K562 (cell line): ENCODE measurements around the gene PRSS27. TPM values are rescaled to one million over a fixed set of nuclear protein-coding genes. Genes with fewer than 3 reads are reported as not detected.

ENCODE experiments used
- ATF3 ChIP-seq, 2 experiments: fragments of 450-650 bp in 1 of 2; sonication (generic) in 1 of 2; formaldehyde crosslinking in 1 of 2; IDR thresholded peaks in 1 of 2; conservative IDR thresholded peaks in 1 of 2; 2 replicates each; pipeline versions ENCODE4 v1.6.1 to v1.8.1; 2016 to 2023; ENCODE audit warnings: mild to moderate bottlenecking in 2 of 2, moderate library complexity in 2 of 2, inconsistent platforms in 1 of 2, missing genetic modification reagents in 1 of 2
- BCL6 ChIP-seq: fragments of 250-450 bp; sonication (Bioruptor Pico); IDR thresholded peaks from 2 replicates; pipeline ENCODE4 v1.4.0; 2020
- CC2D1A ChIP-seq: fragments of 450-650 bp; IDR thresholded peaks from 2 replicates; pipeline ENCODE4 v1.6.1; 2017; ENCODE audit warnings: mild to moderate bottlenecking
- CTBP1 ChIP-seq: fragments of 450-650 bp; IDR thresholded peaks from 2 replicates; pipeline ENCODE4 v1.6.1; 2016; ENCODE audit warnings: borderline replicate concordance
- E2F3 ChIP-seq: fragments of 250-450 bp; sonication (Bioruptor Pico); IDR thresholded peaks from 2 replicates; pipeline ENCODE4 v1.4.0; 2020; ENCODE audit warnings: mild to moderate bottlenecking
- EGR1 ChIP-seq: fragments of 450-650 bp; conservative IDR thresholded peaks from 2 replicates; pipeline ENCODE4 v1.6.1; 2017; ENCODE audit warnings: mild to moderate bottlenecking
- FOXP1 ChIP-seq: sonication (generic); formaldehyde crosslinking; IDR thresholded peaks from 2 replicates; pipeline ENCODE4 v1.8.0; 2022; ENCODE audit warnings: mild to moderate bottlenecking, missing genetic modification reagents
- NRF1 ChIP-seq, 2 experiments: fragments of 450-650 bp; IDR thresholded peaks in 1 of 2; conservative IDR thresholded peaks in 1 of 2; 2 replicates each; pipeline ENCODE4 v1.6.1; 2014; ENCODE audit warnings: mild to moderate bottlenecking in 2 of 2
- NUFIP1 ChIP-seq: fragments of 450-650 bp; IDR thresholded peaks from 2 replicates; pipeline ENCODE4 v1.6.1; 2018; ENCODE audit not compliant: partially characterized antibody
- PHB ChIP-seq: fragments of 250-450 bp; sonication (Bioruptor Pico); IDR thresholded peaks from 2 replicates; pipeline ENCODE4 v1.5.0; 2021
- POLR3G ChIP-seq: IDR thresholded peaks from 2 replicates; pipeline ENCODE4 v1.6.1; 2011; ENCODE audit not compliant: insufficient read length, insufficient replicate concordance; ENCODE audit errors: extremely low read depth
- RAD51 ChIP-seq: fragments of 450-650 bp; IDR thresholded peaks from 2 replicates; pipeline ENCODE4 v1.7.1; 2016; ENCODE audit warnings: low read depth, mild to moderate bottlenecking, borderline replicate concordance
- RFX5 ChIP-seq: IDR thresholded peaks from 2 replicates; pipeline ENCODE4 v1.6.1; 2011; ENCODE audit warnings: low read depth, mild to moderate bottlenecking, improper control_type of control experiment, low read length
- SLC30A9 ChIP-seq: fragments of 250-450 bp; sonication (Bioruptor Pico); IDR thresholded peaks from 2 replicates; pipeline ENCODE4 v1.8.0; 2022; ENCODE audit warnings: mild to moderate bottlenecking, moderate library complexity
- TAF9B ChIP-seq: fragments of 450-650 bp; IDR thresholded peaks from 2 replicates; pipeline ENCODE4 v1.6.1; 2018; ENCODE audit warnings: mild to moderate bottlenecking; ENCODE audit not compliant: partially characterized antibody
- TBP ChIP-seq: optimal IDR thresholded peaks from 2 replicates; pipeline ENCODE3; 2011; ENCODE audit warnings: low read depth, low read length, improper control_type of control experiment
- ZBTB43 ChIP-seq: sonication (generic); formaldehyde crosslinking; IDR thresholded peaks from 2 replicates; pipeline ENCODE4 v1.8.0; 2023; ENCODE audit warnings: mild to moderate bottlenecking, missing genetic modification reagents
- ZKSCAN1 ChIP-seq: fragments of 150-350 bp; IDR thresholded peaks from 2 replicates; pipeline ENCODE4 v1.6.1; 2016; ENCODE audit warnings: low read depth, low read length
- ZNF23 ChIP-seq: fragments of 250-450 bp; sonication (Bioruptor Pico); IDR thresholded peaks from 2 replicates; pipeline ENCODE4 v1.4.0; 2020; ENCODE audit warnings: mild to moderate bottlenecking
- ZNF24 ChIP-seq: fragments of 450-650 bp; IDR thresholded peaks from 2 replicates; pipeline ENCODE4 v1.6.1; 2016
- ZNF282 ChIP-seq: sonication (generic); formaldehyde crosslinking; IDR thresholded peaks from 2 replicates; pipeline ENCODE4 v1.8.1; 2023; ENCODE audit warnings: missing genetic modification reagents
- ZNF449 ChIP-seq: fragments of 250-450 bp; sonication (Bioruptor Pico); IDR thresholded peaks from 2 replicates; pipeline ENCODE4 v1.8.0; 2022; ENCODE audit warnings: moderate library complexity, mild to moderate bottlenecking, inconsistent platforms
- ZNF561 ChIP-seq: fragments of 450-650 bp; formaldehyde crosslinking; conservative IDR thresholded peaks from 2 replicates; pipeline ENCODE4 v1.4.0; 2020; ENCODE audit warnings: mild to moderate bottlenecking, moderate library complexity
- ZNF584 ChIP-seq: fragments of 200-800 bp; sonication (Bioruptor generic); IDR thresholded peaks from 2 replicates; pipeline ENCODE4 v1.6.1; 2016; ENCODE audit warnings: low read depth, mild to moderate bottlenecking, missing genetic modification characterization, missing compliant biosample characterization
- ZNF717 ChIP-seq: fragments of 250-450 bp; sonication (Bioruptor Pico); IDR thresholded peaks from 2 replicates; pipeline ENCODE4 v1.5.0; 2021
- polyA plus RNA-seq, 8 experiments: library from polyadenylated mRNA; depleted of rRNA in 4 of 8; stranded (reverse) in 5 of 8; unstranded in 3 of 8; fragments of >200 nt; fragmentation: Nextera tagmentation in 2 of 8; fragmentation: Illumina TruSeq in 1 of 8; extraction: Ambion mirVana in 2 of 8; extraction: Trizol in 1 of 8; gene quantifications; 2 replicates each; pipeline versions ENCODE4 v1.2.1 to v1.2.3, GENCODE V29; 2011 to 2014; ENCODE audit warnings: inconsistent platforms in 1 of 8, missing spikeins in 1 of 8
- total RNA-seq, 7 experiments: library from RNA; depleted of rRNA in 6 of 7; stranded (reverse); fragments of >200 nt in 6 of 7; fragmentation: Illumina TruSeq in 2 of 7; extraction: Trizol in 2 of 7; gene quantifications; 2 replicates each; pipeline versions ENCODE4 v1.2.1 to v1.2.3, GENCODE V29; 2011 to 2021; ENCODE audit warnings: low replicate concordance in 1 of 7
- TF ChIP-seq, protein P1 (sequence below): fragments of 450-650 bp; formaldehyde crosslinking; IDR thresholded peaks from 2 replicates; pipeline ENCODE4 v1.4.0; 2022; ENCODE audit warnings: missing genetic modification characterization

PRSS27 gene
- total and polyA plus RNA-seq, 9 of the 15 experiments (the other 6 are each of a cell fraction or from before 2014, with no cell fraction given), result 0.09 to 0.20 (median 0.17) TPM; not detected in 5

GRCh38 chr16:2673066-2673999 lies 46.7 kb downstream of the PRSS27 start (continued):
- no peak for TF ChIP-seq CC2D1A
- TF ChIP-seq RAD51, result no peak
- no peak for TF ChIP-seq FOXP1 (CRISPR knock-in tag)
- TF ChIP-seq PHB (CRISPR knock-in tag), result no peak
- no peak for TF ChIP-seq ZNF282 (CRISPR knock-in tag)
- TF ChIP-seq NUFIP1, result no peak
- TF ChIP-seq NRF1 (conservative IDR thresholded peaks at IDR 0.05 in 1 of 2, IDR thresholded peaks at IDR 0.05 in 1 of 2), result peak; percentile 37 to 39; a peak in 3 of 4 replicates
- TF ChIP-seq ZNF561 (CRISPR knock-in tag), result no peak
- no peak for TF ChIP-seq SLC30A9
- no peak for TF ChIP-seq ZNF23
- TF ChIP-seq ZNF24, result no peak
- TF ChIP-seq BCL6 (CRISPR knock-in tag), result no peak
- TF ChIP-seq ZKSCAN1, result no peak
- no peak for TF ChIP-seq E2F3 (CRISPR knock-in tag)
- TF ChIP-seq ZBTB43 (CRISPR knock-in tag), result no peak
- TF ChIP-seq, protein P1, sequence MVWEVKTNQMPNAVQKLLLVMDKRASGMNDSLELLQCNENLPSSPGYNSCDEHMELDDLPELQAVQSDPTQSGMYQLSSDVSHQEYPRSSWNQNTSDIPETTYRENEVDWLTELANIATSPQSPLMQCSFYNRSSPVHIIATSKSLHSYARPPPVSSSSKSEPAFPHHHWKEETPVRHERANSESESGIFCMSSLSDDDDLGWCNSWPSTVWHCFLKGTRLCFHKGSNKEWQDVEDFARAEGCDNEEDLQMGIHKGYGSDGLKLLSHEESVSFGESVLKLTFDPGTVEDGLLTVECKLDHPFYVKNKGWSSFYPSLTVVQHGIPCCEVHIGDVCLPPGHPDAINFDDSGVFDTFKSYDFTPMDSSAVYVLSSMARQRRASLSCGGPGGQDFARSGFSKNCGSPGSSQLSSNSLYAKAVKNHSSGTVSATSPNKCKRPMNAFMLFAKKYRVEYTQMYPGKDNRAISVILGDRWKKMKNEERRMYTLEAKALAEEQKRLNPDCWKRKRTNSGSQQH (CRISPR knock-in tag), result no peak
- no peak for TF ChIP-seq ATF3 (IDR thresholded peaks at IDR 0.05)
- no peak for TF ChIP-seq ATF3 (CRISPR knock-in tag; conservative IDR thresholded peaks at IDR 0.05)
- peak; percentile 81 for TF ChIP-seq EGR1
- no peak for TF ChIP-seq POLR3G
- no peak for TF ChIP-seq TAF9B
- TF ChIP-seq RFX5, result no peak
- no peak for TF ChIP-seq ZNF449 (CRISPR knock-in tag)
- TF ChIP-seq ZNF717 (CRISPR knock-in tag), result no peak
- TF ChIP-seq ZNF584, result no peak
- TF ChIP-seq CTBP1, result peak; percentile 43; the same call in 1 of the 2 replicates
- TF ChIP-seq TBP, result peak; percentile 10
